Body of pancreas (tissue), 4 donors: ENCODE data around the gene TXNRD2.

ENCODE experiments used
- CTCF ChIP-seq, 7 experiments: fragments of 450-650 bp in 4 of 7; fragments of 200-600 bp in 3 of 7; sonication (generic) in 3 of 7; IDR thresholded peaks; one replicate each; pipeline ENCODE4 v1.5.1; 2016 to 2019; ENCODE audit warnings: antibody characterized with exemption in 7 of 7
- POLR2A ChIP-seq, 3 donors: fragments of 450-650 bp; IDR thresholded peaks; one replicate each; pipeline ENCODE4 v1.6.1; 2016; ENCODE audit warnings: antibody characterized with exemption in 3 of 3, mild to moderate bottlenecking in 2 of 3

DNA sequence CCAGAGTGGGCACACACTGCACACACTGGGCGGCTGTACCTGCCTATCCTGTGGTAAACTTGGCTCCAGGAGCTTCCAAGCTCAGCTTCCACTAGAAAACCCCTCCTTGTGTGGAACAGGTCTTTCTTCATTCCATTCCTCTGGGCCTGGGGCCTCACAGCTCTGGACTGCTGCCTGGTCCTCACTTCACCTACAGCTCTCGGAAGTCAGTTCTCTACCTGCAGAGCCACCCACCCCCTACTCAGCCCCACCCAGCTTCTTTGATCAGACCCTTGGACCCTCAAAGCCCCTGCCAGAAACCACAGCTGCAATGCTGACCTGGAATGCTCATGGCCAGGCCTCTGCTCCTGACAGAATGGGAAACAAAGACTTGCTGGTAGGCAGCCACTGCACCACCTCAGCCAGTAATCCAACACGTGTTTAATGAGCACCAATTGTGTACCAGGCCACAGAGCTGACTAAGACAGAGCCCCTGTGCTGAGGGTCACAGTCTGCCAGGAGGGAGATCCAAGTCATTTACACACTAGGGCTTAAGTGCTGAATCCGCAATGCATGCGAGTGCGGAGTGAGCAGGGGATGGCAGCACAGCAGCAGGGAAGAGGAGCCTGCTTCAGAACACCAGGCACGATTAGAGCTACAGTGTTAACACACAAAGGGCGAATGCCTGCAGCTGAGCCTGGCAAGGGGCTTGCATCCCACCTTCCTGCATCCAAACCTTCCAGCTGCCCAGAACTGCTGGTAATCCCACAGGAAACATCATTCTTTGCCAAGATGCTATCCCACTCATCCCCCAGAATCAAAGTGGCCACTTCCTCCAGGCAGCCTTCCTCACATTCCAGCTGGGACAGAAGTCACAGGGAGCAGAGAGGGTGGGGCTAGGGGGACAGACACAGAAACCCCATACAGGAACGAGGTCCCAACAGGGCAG, 91.5 kb downstream of the TXNRD2 start:
- TF ChIP-seq CTCF (IDR thresholded peaks at IDR 0.05) (no peak), POLR2A (IDR thresholded peaks at IDR 0.05) (no peak)
